GM19468 (cell line): ENCODE measurements around the gene TXNDC2.
"Not testable (repeated sequence)": the region's sequence is repeated elsewhere in the genome, so short reads cannot be mapped to it uniquely, and the experiment has no call there.

Experiments used
- ATAC-seq: cut with Tn5 transposase; IDR thresholded peaks from one replicate; pipeline ENCODE4 v1.9.1; 2021; ENCODE audit warnings: mild to moderate bottlenecking, moderate library complexity, moderate number of reproducible peaks; ENCODE audit not compliant: unreplicated experiment; ENCODE audit errors: extremely low read depth

TXNDC2 gene

DNA sequence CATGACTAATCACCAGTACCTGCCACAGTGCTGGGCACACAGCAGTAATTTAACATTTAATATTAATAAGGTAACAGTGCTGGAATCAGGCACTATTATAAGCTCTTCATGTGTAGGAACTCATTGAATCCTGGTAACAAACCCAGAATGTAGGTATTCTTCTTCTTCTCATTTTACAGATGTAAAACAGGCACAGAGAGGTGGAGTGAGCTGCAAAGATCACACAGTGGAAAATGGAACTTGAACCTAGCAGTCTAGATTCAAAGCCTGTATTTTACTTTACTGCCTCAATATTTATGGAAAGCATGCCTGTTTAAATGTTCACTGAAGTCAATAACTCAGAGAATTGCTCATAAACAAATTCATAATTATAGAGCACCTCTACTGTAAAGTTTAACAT is 24.3 kb downstream of the TXNDC2 start:
- ATAC-seq: no peak

DNA sequence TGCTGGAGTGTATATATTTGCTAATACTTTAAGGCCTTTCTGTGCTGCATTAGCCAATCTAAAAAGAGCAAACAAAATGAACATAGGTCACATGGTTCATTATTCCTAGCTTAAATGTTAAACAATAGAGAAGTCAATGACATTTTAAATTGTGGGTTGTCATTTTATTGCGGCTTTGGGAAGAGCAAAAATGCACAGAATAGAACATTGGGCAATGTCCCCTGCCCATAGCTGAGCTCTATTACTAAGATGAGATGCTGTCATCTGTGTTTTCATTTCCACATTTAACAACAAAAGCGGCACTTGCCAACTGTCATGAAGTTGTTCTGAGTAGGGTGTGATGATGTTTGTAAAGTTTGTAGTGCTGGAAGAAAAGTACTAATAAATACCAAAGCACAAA is 24.9 kb downstream of the TXNDC2 start:
- no peak for ATAC-seq

DNA sequence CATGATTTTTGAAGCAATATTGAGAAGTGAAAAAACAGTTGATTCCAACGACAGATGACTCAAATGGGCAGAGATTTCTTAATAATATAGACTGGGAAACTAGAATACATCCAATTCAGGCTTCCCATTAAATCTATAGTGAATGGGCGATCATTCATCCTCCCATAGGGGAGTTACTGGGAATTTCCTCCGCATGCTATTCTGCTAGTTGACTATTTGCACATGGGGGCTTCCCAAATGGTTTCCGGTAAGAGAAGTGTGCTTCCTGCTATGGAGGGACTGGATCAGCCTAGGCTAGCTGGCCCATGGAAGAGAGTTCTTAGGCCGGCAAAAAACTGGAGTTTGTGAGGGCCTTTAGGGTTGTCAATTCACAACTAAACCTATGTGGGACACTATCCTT is 25.5 kb downstream of the TXNDC2 start:
- no peak for ATAC-seq

DNA sequence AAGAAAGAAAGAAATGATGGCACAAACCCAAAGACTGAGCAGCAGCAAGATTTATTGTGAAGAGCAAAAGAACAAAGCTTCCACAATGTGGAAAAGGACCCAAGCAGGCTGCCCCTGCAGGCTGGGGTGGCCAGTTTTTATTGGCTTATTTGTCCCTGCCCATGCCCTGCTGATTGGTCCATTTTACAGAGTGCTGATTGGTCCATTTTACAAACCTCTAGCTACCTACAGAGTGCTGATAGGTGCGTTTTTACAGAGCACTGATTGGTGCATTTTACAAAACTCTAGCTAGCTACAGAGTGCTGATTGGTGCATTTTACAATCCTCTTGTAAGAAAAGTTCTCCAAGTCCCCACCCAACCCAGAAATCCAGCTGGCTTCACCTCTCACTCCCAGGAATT is 26.5 kb downstream of the TXNDC2 start:
- ATAC-seq: not testable (repeated sequence)

DNA sequence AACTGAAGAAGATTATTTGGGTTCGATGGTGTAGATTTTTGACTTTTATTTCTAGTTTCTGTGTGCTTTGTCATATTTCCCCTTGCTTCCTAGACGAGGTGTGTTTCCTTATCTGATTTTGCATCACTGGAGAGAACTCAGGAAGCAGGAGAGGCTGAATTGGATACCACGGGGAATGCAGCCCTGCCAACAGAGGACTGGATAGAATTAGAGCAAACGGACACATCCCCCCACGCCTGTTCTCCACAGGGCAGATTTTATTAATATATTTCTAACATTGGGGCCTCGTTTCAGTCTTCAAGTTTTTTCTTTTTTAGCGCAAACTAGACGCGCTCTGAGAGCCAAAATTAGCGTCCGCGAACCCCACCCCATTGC is 27.4 kb downstream of the TXNDC2 start:
- no peak for ATAC-seq

DNA sequence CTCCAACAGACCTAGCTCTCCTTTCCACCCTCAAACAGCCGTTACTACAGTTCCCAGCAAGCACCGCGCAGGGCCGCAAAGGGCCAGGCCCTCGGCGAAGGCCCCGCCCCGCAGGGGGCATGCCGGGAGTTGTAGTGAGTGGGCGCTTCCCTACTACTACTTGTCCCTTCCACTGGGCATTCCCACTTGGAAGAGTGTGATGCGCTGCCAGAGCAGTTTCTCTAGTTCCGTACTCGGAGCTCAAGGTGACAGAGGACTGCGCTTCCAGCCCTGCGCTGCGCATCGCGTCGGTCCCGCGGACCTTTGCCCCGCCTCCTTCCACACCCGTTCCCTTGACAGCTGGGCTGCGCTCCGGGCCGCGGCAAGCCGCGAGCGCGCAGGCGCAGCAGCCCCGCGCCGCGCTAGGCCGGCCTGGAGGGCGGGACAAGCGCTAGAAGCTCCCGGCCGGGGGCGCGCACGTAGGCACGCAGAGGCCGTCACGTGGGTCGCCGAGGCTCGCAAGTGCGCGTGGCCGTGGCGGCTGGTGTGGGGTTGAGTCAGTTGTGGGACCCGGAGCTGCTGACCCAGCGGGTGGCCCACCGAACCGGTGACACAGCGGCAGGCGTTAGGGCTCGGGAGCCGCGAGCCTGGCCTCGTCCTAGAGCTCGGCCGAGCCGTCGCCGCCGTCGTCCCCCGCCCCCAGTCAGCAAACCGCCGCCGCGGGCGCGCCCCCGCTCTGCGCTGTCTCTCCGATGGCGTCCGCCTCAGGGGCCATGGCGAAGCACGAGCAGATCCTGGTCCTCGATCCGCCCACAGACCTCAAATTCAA is 28.0 kb downstream of the TXNDC2 start, which contains the start of gene VAPA:
TSS of gene VAPA (plus strand) at position 491 of the 808 bp plus-strand sequence. CDS start at position 732, 241 bp downstream.
- peak; percentile 72 for ATAC-seq

DNA sequence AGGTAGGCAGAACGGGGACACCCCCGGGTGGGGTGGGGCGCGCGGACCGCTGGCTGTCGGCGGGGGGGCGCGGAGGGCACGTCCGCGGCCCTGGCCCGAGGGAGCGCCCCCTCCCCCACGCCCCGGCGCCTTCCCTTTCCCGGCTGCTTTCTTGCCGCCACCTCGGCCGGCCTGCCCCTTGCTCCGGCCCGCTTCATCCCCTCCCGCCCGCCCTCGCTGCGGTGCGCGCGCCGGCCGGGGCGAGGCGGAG is 28.5 kb downstream of the TXNDC2 start:
- peak; percentile 15 for ATAC-seq

DNA sequence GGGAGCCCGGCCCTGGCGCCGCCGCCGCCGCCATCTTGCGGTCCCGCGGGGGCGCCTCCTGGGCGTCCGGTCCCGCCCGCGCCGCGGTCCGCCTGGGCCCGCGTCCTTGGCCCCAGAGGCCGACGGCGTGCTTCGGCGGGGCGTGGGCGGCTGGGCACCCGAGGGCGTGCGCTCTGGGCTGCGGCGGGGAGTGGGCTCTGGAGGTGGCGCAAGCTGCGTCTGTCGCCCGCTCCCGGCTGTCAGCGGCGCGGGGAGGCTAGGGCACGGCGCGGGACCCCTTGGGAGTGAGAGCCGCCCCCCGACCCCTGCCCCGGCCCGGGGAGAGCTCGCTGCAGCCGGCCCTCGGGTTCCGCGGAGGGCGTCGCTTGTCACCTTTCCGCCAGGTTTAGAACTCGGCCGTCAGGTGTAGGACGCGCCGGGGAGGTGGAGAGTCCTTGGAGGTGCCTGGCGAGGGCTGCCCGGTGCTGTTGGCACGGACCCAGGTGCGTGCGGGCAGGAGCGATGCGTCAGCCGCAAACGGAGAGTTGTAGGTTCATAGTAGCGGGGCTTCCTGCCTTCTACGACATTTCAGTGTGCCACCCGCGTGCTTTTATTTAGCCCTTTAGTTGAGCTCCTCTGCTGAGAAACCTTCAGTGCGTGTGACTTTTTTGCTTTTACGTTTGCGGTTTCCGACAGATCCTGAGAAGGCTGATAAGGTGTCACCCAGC is 29.0 kb downstream of the TXNDC2 start:
- no peak for ATAC-seq

DNA sequence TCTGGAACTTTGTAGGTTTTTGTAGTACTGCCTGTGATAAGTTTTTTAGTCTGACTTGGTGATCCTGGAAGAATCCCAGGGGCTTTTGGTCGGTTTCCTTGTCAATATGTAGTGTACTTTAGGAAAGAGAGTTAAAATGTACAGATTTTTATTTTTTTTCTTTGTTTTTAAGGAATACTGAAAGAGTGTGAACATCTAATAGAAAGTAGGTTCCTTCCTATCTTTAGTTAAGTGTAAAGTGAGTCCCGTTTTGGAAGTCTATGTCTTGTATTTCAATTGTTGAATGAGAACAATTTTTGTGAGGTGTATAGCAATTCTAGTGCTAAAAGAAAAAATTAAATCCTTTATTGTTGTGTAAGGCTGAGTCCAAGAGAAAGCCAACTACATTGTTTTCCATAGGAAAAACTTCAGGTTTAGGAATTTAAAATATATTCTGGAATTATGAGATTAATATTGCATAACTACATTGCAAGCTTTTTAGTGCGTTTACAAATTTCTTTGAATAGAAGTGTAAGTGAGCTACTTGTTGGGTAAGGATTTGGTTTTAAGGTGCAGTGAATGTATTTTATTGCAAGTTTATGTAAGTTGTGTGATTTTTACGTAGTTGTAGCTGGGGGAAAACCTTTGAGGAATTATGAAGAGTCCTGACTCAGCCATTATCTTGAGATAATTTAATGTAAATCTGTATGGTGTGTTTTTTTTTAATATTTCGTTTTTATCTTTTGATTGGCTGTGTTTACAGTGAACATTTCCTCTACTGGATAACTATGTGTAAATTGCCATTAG is 29.7 kb downstream of the TXNDC2 start:
- no peak for ATAC-seq

DNA sequence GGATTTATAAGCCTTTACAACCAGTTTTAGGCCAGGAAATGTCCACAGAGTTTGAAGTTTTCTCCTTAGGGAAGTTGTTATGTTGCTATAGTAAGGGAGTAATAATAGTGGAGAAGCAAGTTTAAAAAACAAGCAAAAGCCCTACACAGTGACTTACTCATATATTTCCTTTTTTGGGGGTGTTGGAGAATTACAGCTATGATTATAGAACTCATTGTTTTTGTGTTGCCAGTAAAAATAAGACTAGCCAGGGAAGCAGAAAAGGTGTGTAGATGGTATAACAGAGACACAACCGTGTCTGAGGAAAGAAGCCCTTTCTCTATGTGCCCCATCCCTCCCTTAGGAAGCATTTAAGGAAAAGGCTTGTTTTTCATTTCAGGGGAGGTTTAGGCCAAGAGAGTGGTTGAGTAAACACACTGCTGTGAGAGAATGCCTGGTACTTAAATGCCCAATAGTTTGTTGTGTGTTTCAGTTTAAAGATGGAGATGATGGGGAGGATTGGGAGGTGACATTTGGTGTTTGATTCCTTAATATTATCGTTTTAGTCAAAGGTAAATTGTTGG is 30.4 kb downstream of the TXNDC2 start:
- no peak for ATAC-seq

DNA sequence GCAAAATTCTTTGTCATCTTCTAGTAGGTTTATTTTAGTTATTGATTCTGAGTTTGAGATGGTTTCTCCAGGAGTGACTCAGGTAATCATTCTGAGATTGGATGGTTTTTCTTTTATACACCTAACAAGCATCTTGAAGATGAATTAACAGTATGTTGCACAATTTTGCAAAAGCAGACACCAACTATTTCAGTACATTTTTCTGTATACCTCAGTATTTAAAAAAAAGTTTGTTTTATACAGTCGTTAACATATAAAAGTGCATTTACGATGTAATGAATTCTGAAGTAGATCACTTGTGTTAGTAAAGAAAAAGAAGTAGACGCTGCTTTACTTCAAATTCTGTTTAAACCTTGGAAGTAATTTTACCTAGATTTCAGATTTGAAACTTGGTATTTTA is 31.0 kb downstream of the TXNDC2 start:
- no peak for ATAC-seq

DNA sequence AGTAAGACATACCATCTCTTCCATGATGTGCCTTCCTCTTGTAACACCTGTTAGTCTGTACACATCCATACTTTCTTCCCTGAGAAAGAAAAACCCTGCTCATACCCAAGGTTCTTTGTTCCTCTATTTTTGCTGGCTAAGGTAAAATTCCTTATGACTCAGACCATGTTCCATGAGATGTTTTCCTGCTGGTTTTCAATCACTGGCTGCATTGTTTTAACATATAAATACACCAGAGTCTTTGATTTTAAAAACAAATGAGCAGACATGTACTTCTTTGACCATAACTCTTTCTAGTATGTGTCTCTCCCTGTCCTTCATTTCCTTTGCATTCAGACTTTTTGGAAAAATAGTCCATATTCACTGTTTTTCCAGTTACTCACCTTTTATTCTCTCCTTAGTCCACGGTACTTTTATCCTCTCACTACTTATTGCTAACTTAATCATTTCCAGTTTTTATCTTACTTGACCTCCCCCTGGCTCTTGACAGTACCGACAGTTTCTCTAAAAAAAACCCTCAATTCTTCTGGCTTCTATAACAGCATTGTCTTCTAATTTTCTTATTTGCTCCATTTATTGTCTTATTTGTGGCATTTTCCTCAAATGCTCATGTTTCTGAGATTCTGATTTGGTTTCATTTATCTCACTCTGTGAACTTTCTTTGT is 32.4 kb downstream of the TXNDC2 start:
- no peak for ATAC-seq

DNA sequence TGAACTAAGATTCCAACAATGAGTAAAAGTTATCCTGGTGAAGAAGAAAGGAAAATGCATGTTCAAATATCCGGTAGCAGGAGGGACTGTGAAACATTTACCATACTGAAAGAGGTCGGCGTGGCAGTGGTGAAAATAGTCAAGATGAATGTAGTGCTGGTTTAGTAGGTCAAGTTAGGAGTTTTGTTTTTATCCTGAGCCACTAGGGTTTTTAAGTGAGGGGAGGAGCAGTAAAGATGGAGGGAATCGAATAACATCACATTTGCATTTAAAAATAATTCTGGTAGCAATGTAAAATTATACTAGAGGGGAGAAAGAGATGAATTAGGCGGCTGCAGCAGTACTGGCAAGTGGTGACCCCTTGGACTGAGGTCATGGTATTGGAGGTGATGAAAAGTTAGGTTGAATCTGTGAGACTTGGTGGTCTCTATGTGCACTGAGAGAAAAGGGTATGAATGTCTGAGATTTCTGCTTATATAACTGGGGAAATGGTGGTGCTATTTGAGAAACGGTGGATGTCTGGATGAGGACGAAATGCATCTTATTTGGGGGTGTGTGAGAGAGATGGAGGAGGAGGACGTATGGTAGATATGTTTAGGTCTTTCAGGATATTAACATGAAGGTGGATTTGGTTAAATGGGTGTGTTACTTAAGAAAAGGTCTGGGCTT is 33.9 kb downstream of the TXNDC2 start:
- no peak for ATAC-seq

DNA sequence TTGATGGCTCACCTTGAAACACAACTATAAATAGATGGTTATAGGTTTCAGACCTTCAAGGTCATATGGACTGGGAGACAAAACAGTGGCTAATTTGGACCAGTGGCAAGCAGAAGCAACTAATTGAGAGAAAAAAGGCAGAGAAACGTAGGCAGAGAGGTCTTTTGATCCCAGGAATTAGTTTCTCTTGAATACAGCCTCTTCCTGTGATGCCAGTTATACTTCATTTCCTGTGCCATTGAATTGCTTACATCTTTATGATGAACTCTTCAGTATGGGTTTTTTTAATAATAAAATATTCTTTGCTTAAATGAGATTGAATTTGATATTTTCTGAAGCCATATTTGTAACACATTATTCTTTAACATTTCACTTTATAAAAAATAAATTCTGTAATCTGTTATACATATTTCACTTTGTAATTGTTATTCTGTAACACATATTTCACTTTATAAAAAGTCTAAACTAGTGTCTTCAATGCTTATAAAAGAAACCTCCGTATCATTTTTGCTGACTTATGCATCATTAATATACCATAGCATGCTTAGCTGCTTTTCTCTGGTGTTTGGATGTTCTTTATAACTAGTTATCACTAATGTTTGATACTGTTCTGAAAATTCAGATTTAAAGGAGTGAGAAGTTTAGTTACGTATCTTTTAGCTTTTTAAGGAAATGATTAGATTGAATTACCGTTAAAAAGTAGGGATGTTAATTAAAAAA is 37.0 kb downstream of the TXNDC2 start:
- ATAC-seq: no peak

DNA sequence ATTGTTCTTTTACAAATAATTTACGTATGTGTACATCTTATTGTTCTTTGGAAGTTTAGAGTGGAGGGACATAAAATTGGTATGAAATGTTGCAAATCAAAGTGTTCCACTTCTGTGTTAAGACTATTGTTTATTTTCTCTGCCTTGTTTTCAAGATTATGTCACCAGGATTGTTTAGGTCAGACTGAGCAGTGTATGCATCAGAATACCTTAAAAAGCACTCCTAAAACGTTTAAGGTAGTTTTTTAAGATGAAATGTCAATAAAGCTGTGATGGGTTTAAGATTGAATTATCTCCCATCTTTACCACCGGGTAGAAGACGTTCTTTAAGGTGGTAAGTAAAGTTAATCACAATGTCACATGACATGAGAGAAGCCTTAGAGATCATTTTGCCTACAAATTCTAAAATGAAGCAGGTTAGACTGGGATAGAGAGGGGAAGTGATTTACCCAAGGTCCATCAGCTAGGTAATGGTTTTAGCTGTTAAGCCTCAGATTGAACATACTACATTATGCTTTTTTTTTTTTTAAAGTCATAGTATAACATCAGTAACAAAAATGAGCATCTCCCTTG is 38.7 kb downstream of the TXNDC2 start:
- ATAC-seq: no peak

DNA sequence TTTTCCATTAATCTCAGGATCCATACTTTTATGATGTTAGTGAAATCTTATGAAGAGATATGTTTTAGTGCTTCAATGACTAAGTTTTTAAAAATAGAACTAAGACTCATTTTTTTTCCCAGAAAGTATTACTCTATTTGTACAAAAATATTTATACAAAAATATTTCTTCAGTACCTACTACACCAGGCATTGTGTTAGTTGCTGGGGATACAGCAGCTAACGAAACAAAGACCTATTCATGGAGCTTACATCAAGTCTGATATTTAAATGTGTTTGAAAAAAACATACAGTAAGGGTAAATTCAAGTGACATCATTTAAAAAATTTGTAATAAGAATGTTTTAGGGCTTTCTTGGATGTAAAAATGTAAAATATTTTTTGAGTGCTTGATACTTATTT is 39.6 kb downstream of the TXNDC2 start:
- no peak for ATAC-seq

DNA sequence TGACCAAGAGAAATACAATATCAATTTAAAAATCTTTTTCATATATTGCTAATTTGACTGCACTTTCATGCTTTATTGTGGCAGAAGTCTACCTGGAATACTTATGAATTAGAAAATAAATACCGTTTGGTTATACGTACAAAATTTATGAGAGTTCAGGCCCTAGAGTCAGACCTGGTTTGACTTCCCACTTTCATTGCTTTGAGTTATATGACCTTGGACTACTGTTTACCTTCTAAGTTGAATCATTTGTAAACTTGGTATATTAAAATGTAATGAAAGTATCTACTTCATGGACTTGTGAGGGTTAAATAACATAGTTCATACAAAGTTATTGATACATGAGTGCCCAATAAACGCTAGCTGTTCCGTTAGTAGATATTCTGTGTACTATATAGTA is 40.0 kb downstream of the TXNDC2 start:
- no peak for ATAC-seq

DNA sequence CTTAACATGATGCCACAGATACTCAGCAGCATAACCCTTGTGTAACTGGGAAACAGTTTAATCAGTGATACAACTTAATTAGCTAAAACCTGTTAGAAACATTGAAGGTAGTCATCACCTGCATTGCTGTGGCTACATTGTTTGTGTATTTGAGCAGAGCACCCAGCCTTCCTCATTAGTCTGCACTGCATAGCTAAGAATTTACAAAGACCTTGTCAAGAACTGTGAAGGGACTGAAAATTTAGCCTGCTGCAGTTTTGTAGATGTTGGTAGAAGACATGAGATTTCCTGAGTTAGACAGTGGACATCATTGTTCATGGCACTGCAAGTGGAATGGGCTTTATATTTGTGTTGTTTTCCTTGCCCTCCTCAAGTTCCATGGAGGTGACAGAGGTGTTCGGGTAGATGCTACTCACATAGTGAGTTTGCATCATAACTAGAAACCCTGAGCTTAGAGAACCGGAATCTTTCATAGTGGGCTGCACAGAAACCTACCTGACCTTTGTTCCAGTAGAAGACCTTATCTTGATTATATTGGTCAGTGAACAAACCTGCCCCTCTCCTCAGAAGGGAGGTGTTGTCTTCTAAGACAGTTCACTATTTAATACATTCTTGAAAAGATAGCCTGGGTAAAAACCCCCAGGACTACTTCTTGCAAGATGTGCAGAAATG is 40.6 kb downstream of the TXNDC2 start:
- no peak for ATAC-seq
